Thyroid gland (tissue), 4 donors: Measurements from ENCODE around the gene CDKN2D.

Experiments used
- POLR2A ChIP-seq, 2 donors: fragments of 450-650 bp; IDR thresholded peaks; one replicate each; pipeline ENCODE4 v1.6.1; 2017; ENCODE audit warnings: antibody characterized with exemption in 2 of 2, mild to moderate bottlenecking in 2 of 2, moderate library complexity in 1 of 2
- TF ChIP-seq, protein P1 (sequence below), 6 experiments: fragments of 200-600 bp in 3 of 6; fragments of 450-650 bp in 3 of 6; sonication (generic) in 3 of 6; IDR thresholded peaks; one replicate each; pipeline ENCODE4 v1.5.1; 2016 to 2019; ENCODE audit warnings: antibody characterized with exemption in 6 of 6, mild to moderate bottlenecking in 2 of 6, inconsistent platforms in 1 of 6, moderate library complexity in 1 of 6

DNA sequence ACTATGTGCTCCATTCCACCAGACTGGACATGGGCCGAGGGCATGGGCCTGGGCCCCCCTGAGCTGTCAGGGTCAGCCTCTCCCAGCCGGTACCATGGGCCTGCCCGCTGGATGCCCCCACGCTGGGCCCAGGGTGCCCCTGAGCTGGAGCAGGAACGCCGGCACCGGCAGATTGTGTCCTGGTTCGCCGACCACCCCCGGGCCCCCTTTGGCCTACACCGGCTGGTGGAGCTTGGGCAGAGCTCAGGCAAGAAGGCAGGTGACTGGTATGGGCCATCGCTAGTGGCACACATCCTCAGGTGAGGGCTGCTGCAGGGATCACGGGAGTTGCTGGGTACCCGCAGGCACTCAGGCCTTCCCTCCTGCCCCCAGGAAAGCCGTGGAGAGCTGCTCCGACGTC is 22.0 kb downstream of the CDKN2D start:
- TF ChIP-seq POLR2A (IDR thresholded peaks at IDR 0.05) = no peak
- TF ChIP-seq, protein P1, sequence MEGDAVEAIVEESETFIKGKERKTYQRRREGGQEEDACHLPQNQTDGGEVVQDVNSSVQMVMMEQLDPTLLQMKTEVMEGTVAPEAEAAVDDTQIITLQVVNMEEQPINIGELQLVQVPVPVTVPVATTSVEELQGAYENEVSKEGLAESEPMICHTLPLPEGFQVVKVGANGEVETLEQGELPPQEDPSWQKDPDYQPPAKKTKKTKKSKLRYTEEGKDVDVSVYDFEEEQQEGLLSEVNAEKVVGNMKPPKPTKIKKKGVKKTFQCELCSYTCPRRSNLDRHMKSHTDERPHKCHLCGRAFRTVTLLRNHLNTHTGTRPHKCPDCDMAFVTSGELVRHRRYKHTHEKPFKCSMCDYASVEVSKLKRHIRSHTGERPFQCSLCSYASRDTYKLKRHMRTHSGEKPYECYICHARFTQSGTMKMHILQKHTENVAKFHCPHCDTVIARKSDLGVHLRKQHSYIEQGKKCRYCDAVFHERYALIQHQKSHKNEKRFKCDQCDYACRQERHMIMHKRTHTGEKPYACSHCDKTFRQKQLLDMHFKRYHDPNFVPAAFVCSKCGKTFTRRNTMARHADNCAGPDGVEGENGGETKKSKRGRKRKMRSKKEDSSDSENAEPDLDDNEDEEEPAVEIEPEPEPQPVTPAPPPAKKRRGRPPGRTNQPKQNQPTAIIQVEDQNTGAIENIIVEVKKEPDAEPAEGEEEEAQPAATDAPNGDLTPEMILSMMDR (IDR thresholded peaks at IDR 0.05) = no peak
